Erythroblast (primary cell): ENCODE results near the gene TMEFF2.

Experiments used
- DNase-seq, 2 experiments: peaks; one replicate each; lab custom pipeline; 2025; lab: John Stamatoyannopoulos, UW
- GATA1 ChIP-seq: IDR thresholded peaks from 2 replicates; pipeline ENCODE4 v1.6.1; 2011; ENCODE audit warnings: low read depth, mild to moderate bottlenecking, control low read depth, low read length, moderate library complexity
- POLR2A ChIP-seq: IDR thresholded peaks from 2 replicates; pipeline ENCODE4 v1.6.1; 2011; ENCODE audit warnings: mild to moderate bottlenecking, low read length

TMEFF2 gene

DNA sequence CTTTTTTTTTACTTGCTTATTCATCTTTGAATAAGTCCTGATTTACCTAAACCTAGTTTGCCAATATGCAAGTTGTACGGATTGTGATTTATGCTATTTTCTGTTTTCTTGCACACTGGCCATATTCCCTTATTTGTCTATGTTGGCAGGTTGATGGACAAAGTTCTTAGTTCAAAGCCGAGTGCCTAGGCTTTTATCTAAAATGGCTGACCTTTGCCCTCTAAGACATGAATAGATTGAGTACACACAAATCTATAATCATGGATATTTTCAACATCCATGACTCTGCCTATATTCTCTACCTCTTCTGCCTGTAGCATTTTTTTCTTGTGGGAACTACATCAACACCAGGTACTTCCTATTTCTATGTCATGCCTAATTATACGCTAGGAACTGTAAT lies 171.7 kb downstream of the TMEFF2 start:
- no peak for DNase-seq
- TF ChIP-seq POLR2A = no peak
- TF ChIP-seq GATA1 = no peak

GRCh38 chr2:192017844-192018243 lies 176.9 kb downstream of the TMEFF2 start:
- no peak for DNase-seq
- TF ChIP-seq GATA1 (no peak), POLR2A (no peak)

- no peak for TF ChIP-seq GATA1
- no peak for TF ChIP-seq POLR2A
- DNase-seq = no peak
Measured at GRCh38 chr2:192016265-192016664, 178.5 kb downstream of the TMEFF2 start.

- TF ChIP-seq GATA1 (no peak), POLR2A (no peak)
- no peak for DNase-seq
Measured at GRCh38 chr2:192013211-192013610, 181.5 kb downstream of the TMEFF2 start.

GRCh38 chr2:192011196-192011595 lies 183.5 kb downstream of the TMEFF2 start:
- TF ChIP-seq GATA1 = no peak
- no peak for TF ChIP-seq POLR2A
- DNase-seq = no peak

DNA sequence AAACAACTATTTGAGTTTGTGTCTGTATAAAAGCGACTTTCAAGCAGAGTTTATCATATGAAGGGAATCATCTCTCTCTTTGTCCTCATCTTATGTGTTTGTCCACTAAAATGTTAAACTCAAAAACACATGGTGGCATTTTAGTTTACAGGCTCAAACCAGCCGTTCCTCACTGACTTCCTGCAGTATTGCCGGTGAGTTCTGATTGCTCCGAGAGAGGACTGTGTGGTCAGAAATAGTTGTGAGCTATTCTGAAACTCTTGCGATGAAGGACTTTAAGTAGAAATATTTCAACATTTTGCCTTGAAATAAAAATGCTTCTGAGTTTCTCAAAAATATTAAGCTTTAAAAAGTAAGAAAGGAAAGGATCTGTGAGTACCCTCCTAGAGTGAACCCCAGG lies 184.7 kb downstream of the TMEFF2 start:
- no peak for DNase-seq

DNA sequence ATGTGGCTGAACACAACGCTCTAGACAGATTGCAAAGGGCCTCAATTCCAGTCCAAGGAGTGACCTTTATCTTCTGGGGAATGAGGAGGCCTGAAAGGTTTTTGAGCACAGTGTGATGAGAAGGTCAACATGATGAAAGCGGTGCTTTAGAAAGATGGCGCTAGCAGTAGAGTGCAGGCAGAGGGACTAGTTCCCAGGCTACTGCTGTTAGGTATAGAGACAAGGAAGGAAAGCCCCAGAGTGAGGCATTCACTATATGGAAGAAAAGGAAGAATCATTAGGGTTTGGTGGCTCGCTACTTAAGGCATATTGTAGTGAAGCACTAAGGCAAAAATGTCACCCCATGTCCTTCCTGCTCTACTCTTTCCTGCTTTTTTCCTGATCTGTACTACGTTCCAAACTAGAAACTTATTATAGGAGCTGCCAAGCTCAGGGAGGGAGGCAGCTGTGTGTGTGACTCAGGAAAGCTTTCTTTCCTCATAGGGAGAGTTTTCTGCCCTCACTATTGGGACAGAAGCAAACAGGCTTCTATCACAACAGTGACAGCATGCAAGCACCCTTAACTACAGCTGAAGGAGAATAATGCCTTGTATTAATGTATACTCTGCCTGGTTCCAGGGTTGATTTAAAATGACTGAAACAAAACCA lies 187.0 kb downstream of the TMEFF2 start:
- no peak for DNase-seq
- TF ChIP-seq POLR2A = no peak
- no peak for TF ChIP-seq GATA1

More for the DNA sequence above, 184.7 kb downstream of the TMEFF2 start:
- TF ChIP-seq POLR2A (no peak), GATA1 (no peak)

DNA sequence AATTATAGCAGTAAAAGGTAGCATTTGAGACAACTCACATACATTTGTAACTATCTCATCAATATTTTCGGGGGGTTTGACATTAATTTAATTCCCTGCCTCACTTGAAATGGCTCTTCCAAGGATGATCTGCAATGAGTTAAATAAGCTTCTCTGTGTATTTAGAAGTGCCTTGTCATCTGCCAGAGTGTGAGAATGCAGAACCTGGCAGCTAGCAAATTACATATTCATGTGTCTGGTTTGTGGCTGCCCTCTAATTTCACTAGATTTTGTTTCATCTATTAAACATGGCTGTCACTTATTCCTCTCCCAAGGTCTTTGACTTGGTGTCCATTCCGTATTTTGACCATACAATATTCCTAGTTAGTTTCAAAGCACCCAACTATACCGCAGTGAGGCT lies 189.5 kb downstream of the TMEFF2 start:
- no peak for TF ChIP-seq POLR2A
- TF ChIP-seq GATA1 = no peak
- DNase-seq = no peak

DNA sequence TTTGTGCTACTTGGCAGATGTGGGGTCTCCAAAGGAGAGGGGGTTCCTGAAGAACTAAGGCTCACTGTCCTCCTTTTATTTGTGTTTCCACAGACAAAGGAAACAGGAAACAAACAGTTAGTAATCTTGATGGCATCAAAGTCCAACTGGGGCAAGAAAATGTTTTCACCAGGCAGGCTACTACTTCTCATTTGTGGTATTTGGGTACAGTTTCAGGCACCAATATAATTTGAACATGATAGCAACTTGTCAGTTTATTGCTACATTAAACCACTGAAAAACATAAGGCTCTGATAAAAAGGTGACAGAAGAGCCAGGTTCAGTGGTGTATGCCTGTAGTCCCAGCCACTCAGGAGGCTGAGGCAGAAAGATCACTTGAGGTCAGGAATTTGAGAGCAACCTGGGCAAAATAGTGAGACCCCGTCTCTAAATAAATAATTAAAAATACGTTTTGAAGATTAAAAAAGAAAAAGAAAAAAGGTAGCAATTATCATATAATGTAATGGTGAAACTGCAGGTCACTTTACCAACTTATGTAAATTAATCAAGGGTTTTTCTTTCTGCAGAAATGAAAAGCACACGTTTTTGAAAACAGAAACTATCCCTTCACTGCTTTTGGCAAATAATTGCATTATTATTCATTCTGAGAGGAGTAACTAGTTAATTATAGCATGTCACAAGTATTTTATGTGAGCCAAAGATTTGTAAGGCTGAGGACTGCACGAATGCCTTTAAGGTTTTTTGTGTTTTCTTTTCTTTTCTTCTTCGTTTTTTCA lies 190.4 kb downstream of the TMEFF2 start:
- DNase-seq = no peak
- TF ChIP-seq GATA1 (no peak), POLR2A (no peak)

DNA sequence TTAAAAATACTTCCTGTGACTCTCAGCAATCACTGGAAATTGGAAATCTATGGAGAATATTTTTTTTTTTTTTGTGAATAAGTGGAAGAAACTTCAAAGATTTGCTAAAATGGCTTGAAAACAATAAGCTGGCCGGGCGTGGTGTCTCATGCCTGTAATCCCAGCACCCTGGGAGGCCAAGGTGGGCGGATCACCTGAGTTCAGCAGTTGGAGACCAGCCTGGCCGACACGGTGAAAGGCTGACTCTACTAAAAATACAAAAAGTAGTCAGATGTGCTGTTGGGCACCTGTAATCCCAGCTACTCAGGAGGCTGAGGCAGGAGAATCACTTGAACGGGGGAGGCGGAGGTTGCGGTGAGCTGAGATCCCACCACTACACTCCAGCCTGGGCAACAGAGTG lies 192.3 kb downstream of the TMEFF2 start:
- TF ChIP-seq GATA1 (no peak), POLR2A (no peak)
- DNase-seq = no peak

DNA sequence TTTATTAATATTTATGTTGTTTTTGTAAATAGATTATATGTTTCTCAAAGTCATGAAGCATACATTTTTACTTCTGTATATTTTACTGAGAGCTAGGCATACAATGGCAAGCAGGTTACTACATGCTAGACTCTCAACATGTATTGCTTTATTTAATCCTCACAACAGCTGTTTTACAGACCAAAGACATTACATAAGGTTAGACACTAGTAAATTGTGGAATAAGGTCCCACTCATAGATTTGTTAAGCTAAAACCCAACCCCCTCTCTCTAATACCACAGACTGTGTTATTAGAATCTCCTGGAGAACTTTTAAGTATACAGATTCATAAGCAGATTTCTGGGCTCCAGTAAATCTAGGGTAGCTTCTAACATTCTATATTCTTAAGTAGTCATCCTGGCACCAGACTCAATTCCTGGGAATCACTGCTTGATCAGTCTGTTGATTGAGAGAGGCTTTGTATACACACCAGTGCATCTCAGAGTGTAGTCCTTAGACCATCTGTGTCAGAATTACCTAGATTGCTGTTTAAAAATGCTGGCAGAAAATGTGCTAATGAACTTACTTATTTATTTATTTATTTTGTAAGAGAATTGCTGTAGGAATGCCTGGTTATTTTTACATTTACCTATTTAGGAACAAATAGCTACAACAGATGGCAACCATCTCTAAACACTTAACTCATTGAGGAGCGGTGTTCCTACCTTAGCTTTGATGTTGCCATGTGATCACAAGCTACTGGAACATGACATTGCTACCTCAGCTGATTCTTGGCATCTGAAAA lies 194.3 kb downstream of the TMEFF2 start:
- DNase-seq = no peak
- no peak for TF ChIP-seq POLR2A
- no peak for TF ChIP-seq GATA1

DNA sequence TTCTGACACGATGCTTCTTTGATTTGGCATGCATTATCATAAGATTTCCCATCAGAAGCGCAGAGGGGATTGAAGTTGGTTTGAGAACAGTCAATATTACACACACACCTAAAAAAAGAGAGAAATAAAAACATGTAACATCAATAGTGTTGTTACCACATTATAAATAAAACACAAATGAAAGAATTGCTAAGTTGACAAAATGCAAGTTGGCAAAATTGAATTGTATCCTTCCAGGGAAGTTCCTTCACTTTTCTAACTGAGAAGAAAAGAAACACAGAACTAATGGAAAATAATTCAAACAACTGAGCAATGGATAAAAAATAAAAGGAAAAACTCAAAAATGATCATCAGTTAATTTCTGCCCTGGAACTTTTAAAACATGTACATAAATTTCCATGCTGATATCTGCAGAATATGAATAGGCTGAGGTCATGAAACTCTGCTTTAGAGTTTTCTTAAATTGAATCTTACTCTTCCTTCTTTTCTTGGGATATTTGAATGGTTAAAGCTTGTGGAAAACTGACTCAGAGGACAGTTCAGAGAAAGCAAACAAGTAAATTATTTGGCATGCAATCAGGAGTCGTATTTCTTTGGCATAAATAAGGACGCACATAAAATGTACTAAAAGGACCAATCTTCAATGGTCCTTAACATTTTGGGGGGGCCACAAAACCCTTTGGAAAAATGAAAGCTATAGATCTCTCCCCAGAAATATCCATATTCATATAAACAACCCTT lies 195.5 kb downstream of the TMEFF2 start:
- DNase-seq = no peak
- no peak for TF ChIP-seq GATA1
- TF ChIP-seq POLR2A = no peak

- no peak for DNase-seq
- TF ChIP-seq GATA1 (no peak), POLR2A (no peak)
Measured at GRCh38 chr2:191995285-191995684, 199.4 kb downstream of the TMEFF2 start.

- DNase-seq = no peak
- TF ChIP-seq POLR2A (no peak), GATA1 (no peak)
Measured at GRCh38 chr2:191994749-191995148, 200.0 kb downstream of the TMEFF2 start.
